ENCODE data around the gene PLAAT4.

- TF ChIP-seq CTCF (conservative IDR thresholded peaks at IDR 0.05; ENCODE audit: low read length): no peak
- no peak for TF ChIP-seq EZH2phosphoT487 (IDR thresholded peaks at IDR 0.05; ENCODE audit: borderline replicate concordance)
Observed at GRCh38 chr11:63583357-63583677, 46.7 kb downstream of the PLAAT4 start.
